ENCODE measurements around the gene RNF213.
"Not testable (repeated sequence)": the region's sequence is repeated elsewhere in the genome, so short reads cannot be mapped to it uniquely, and the experiment has no call there.

The RNF213 gene

GRCh38 chr17:80384078-80384960, 123.7 kb downstream of the RNF213 start:
- in situ Hi-C loops (cut with HindIII; ENCODE audit: low sequenced_read_pairs) = no loop called here

- in situ Hi-C loops (cut with HindIII; ENCODE audit: low sequenced_read_pairs) = no loop called here
These were observed 124.4 kb downstream of the RNF213 start for GRCh38 chr17:80385046-80385445.

- in situ Hi-C loops (cut with HindIII; ENCODE audit: low sequenced_read_pairs) = no loop called here
These were observed 125.7 kb downstream of the RNF213 start for GRCh38 chr17:80386341-80386740.

- in situ Hi-C loops (cut with HindIII; ENCODE audit: low sequenced_read_pairs) = no loop called here
These were observed 126.4 kb downstream of the RNF213 start for GRCh38 chr17:80387071-80387470.

- in situ Hi-C loops (cut with HindIII; ENCODE audit: low sequenced_read_pairs) = no loop called here
These were observed 127.5 kb downstream of the RNF213 start for GRCh38 chr17:80388175-80388574.

- in situ Hi-C loops (cut with HindIII; ENCODE audit: low sequenced_read_pairs) = no loop called here
These were observed 127.9 kb downstream of the RNF213 start for GRCh38 chr17:80388601-80389000.

- in situ Hi-C loops (cut with HindIII; ENCODE audit: low sequenced_read_pairs) = no loop called here
These were observed 128.7 kb downstream of the RNF213 start for GRCh38 chr17:80389011-80389995.

GRCh38 chr17:80393241-80393890, 132.7 kb downstream of the RNF213 start:
- in situ Hi-C loops (cut with HindIII; ENCODE audit: low sequenced_read_pairs) = no loop called here

GRCh38 chr17:80393961-80394360, 133.3 kb downstream of the RNF213 start:
- in situ Hi-C loops (cut with HindIII; ENCODE audit: low sequenced_read_pairs) = no loop called here

GRCh38 chr17:80394629-80395216, 134.1 kb downstream of the RNF213 start:
- in situ Hi-C loops (cut with HindIII; ENCODE audit: low sequenced_read_pairs) = no loop called here

GRCh38 chr17:80395402-80396151, 134.9 kb downstream of the RNF213 start:
- in situ Hi-C loops (cut with HindIII; ENCODE audit: low sequenced_read_pairs) = no loop called here

GRCh38 chr17:80396157-80397033, 135.7 kb downstream of the RNF213 start:
- in situ Hi-C loops (cut with HindIII; ENCODE audit: low sequenced_read_pairs) = no loop called here

- in situ Hi-C loops (cut with HindIII; ENCODE audit: low sequenced_read_pairs) = no loop called here
These were observed 136.4 kb downstream of the RNF213 start for GRCh38 chr17:80397034-80397387.

- in situ Hi-C loops (cut with HindIII; ENCODE audit: low sequenced_read_pairs) = no loop called here
These were observed 137.0 kb downstream of the RNF213 start for GRCh38 chr17:80397686-80398085.

- in situ Hi-C loops (cut with HindIII; ENCODE audit: low sequenced_read_pairs) = not testable (repeated sequence)
These were observed 140.4 kb downstream of the RNF213 start for GRCh38 chr17:80401086-80401485.

GRCh38 chr17:80402102-80402501, 141.4 kb downstream of the RNF213 start:
- in situ Hi-C loops (cut with HindIII; ENCODE audit: low sequenced_read_pairs) = not testable (repeated sequence)

- in situ Hi-C loops (cut with HindIII; ENCODE audit: low sequenced_read_pairs) = no loop called here
These were observed 142.3 kb downstream of the RNF213 start for GRCh38 chr17:80402959-80403358.

GRCh38 chr17:80406146-80406545, 145.5 kb downstream of the RNF213 start:
- in situ Hi-C loops (cut with HindIII; ENCODE audit: low sequenced_read_pairs) = no loop called here

- in situ Hi-C loops (cut with HindIII; ENCODE audit: low sequenced_read_pairs) = not testable (repeated sequence)
These were observed 147.3 kb downstream of the RNF213 start for GRCh38 chr17:80407917-80408316.
